Large intestine (tissue), 3 donors: ENCODE data around the gene ZNF236. TPM values are rescaled to one million over a fixed set of nuclear protein-coding genes. Genes with fewer than 3 reads are reported as not detected.

ENCODE experiments used
- DNase-seq, 2 donors: peaks; one replicate each; pipeline versions ENCODE4 v3.0.0 to v3.0.0-alpha.2; 2013
- H3K27ac ChIP-seq: one replicate; pipeline ENCODE4 v1.5.1; 2013; ENCODE audit warnings: low read length
- H3K27me3 ChIP-seq: 2 replicates; pipeline ENCODE4 v1.6.1; 2013; ENCODE audit warnings: low read length; ENCODE audit not compliant: control insufficient read depth, insufficient read depth
- H3K36me3 ChIP-seq: 2 replicates; pipeline ENCODE4 v1.6.1; 2013; ENCODE audit warnings: low read length; ENCODE audit not compliant: control insufficient read depth, insufficient read depth
- H3K4me1 ChIP-seq: one replicate; pipeline ENCODE4 v1.6.1; 2013; ENCODE audit warnings: low read length; ENCODE audit not compliant: control insufficient read depth, insufficient read depth
- H3K4me3 ChIP-seq: one replicate; pipeline ENCODE4 v1.5.1; 2013; ENCODE audit warnings: low read length
- H3K9me3 ChIP-seq: one replicate; pipeline ENCODE4 v1.6.1; 2013; ENCODE audit warnings: mild to moderate bottlenecking, low read depth, low read length, moderate library complexity; ENCODE audit not compliant: control insufficient read depth
- WGBS: methylation state at CpG from one replicate; pipeline ENCODE4 v1.1.5; 2013; ENCODE audit warnings: low lambda C conversion rate; ENCODE audit not compliant: insufficient coverage; 5-methylcytosine and 5-hydroxymethylcytosine counted together
- polyA plus RNA-seq: library from polyadenylated mRNA; unstranded; fragments of 120-200 nt; gene quantifications from one replicate; pipeline ENCODE4 v1.2.1, GENCODE V29; 2013

ZNF236 gene
- polyA plus RNA-seq, 1 donor, result 7.1 TPM

- peaks cover 13% of the 10 kb centered on the region for H3K36me3 ChIP-seq
- H3K27me3 ChIP-seq, result no peaks in the 10 kb centered on the region
- no peaks in the 10 kb centered on the region for H3K9me3 ChIP-seq
- no peak overlapping the region for H3K4me3 ChIP-seq
- no CpG with 5 or more reads among the region's 11 CpGs for WGBS
- no peak for DNase-seq
- no peaks in the 10 kb centered on the region for H3K4me1 ChIP-seq
- no peak overlapping the region for H3K27ac ChIP-seq
Measured at GRCh38 chr18:76970770-76971559, 148.6 kb downstream of the ZNF236 start.

GRCh38 chr18:76972241-76972640, 149.9 kb downstream of the ZNF236 start:
- Histone ChIP-seq H3K27me3 (no peaks in the 10 kb centered on the region), H3K4me3 (no peak overlapping the region), H3K36me3 (peaks cover 7% of the 10 kb centered on the region), H3K4me1 (no peaks in the 10 kb centered on the region), H3K27ac (no peak overlapping the region), H3K9me3 (no peaks in the 10 kb centered on the region)
- 90% methylated on average over 2 of the region's 6 CpGs for WGBS
- no peak for DNase-seq

- peaks cover 7% of the 10 kb centered on the region for H3K36me3 ChIP-seq
- DNase-seq, result no peak
- no peaks in the 10 kb centered on the region for H3K9me3 ChIP-seq
- no peaks in the 10 kb centered on the region for H3K4me1 ChIP-seq
- 89% methylated on average over 4 of the region's 13 CpGs for WGBS
- H3K4me3 ChIP-seq, result no peak overlapping the region
- no peaks in the 10 kb centered on the region for H3K27me3 ChIP-seq
- H3K27ac ChIP-seq, result no peak overlapping the region
Measured at GRCh38 chr18:76972846-76973519, 150.6 kb downstream of the ZNF236 start.

- no peaks in the 10 kb centered on the region for H3K4me1 ChIP-seq
- 71% methylated on average over 1 of the region's 20 CpGs for WGBS
- H3K27me3 ChIP-seq, result no peaks in the 10 kb centered on the region
- peaks cover 7% of the 10 kb centered on the region for H3K36me3 ChIP-seq
- DNase-seq, result no peak
- H3K9me3 ChIP-seq, result no peaks in the 10 kb centered on the region
- H3K4me3 ChIP-seq, result no peak overlapping the region
- H3K27ac ChIP-seq, result no peak overlapping the region
Measured at GRCh38 chr18:76973520-76974266, 151.3 kb downstream of the ZNF236 start.

GRCh38 chr18:76974386-76974785, 152.0 kb downstream of the ZNF236 start:
- Histone ChIP-seq H3K27ac (no peak overlapping the region), H3K4me3 (no peak overlapping the region), H3K9me3 (no peaks in the 10 kb centered on the region), H3K36me3 (peaks cover 2% of the 10 kb centered on the region), H3K27me3 (no peaks in the 10 kb centered on the region), H3K4me1 (no peaks in the 10 kb centered on the region)
- no peak for DNase-seq
- no CpG with 5 or more reads among the region's 5 CpGs for WGBS

- Histone ChIP-seq H3K9me3 (no peaks in the 10 kb centered on the region), H3K4me1 (no peaks in the 10 kb centered on the region), H3K27ac (no peak overlapping the region), H3K27me3 (no peaks in the 10 kb centered on the region), H3K4me3 (no peak overlapping the region), H3K36me3 (peaks cover 2% of the 10 kb centered on the region)
- no peak for DNase-seq
- no CpG with 5 or more reads among the region's 14 CpGs for WGBS
Measured at GRCh38 chr18:76975577-76976110, 153.3 kb downstream of the ZNF236 start.

- no peaks in the 10 kb centered on the region for H3K27me3 ChIP-seq
- peaks cover 2% of the 10 kb centered on the region for H3K36me3 ChIP-seq
- no peak for DNase-seq
- H3K4me1 ChIP-seq, result peaks cover 8% of the 10 kb centered on the region
- no peak overlapping the region for H3K27ac ChIP-seq
- no peak overlapping the region for H3K4me3 ChIP-seq
- 53% methylated on average over 2 of the region's 14 CpGs for WGBS
- H3K9me3 ChIP-seq, result no peaks in the 10 kb centered on the region
Measured at GRCh38 chr18:76977108-76977621, 154.8 kb downstream of the ZNF236 start.

GRCh38 chr18:76977684-76978232, 155.4 kb downstream of the ZNF236 start:
- H3K4me1 ChIP-seq, result peaks cover 8% of the 10 kb centered on the region
- DNase-seq, result no peak
- no peaks in the 10 kb centered on the region for H3K27me3 ChIP-seq
- no peak overlapping the region for H3K27ac ChIP-seq
- H3K4me3 ChIP-seq, result no peak overlapping the region
- no peaks in the 10 kb centered on the region for H3K9me3 ChIP-seq
- peaks cover 2% of the 10 kb centered on the region for H3K36me3 ChIP-seq
- WGBS, result no CpG with 5 or more reads among the region's 11 CpGs

GRCh38 chr18:76978616-76979015, 156.3 kb downstream of the ZNF236 start:
- Histone ChIP-seq H3K9me3 (no peaks in the 10 kb centered on the region), H3K27ac (no peak overlapping the region), H3K27me3 (no peaks in the 10 kb centered on the region), H3K4me3 (no peak overlapping the region), H3K4me1 (peaks cover 9% of the 10 kb centered on the region), H3K36me3 (no peaks in the 10 kb centered on the region)
- no CpG with 5 or more reads among the region's 14 CpGs for WGBS
- DNase-seq, result no peak
